Measurements from ENCODE around the gene SHC1. TPM values are rescaled to one million over a fixed set of nuclear protein-coding genes. Genes with fewer than 3 reads are reported as not detected.

Gene SHC1
- polyA plus RNA-seq, 3 donors, result 26.7 to 70.6 (median 31.5) TPM

GRCh38 chr1:155002464-155003226 lies 32.1 kb upstream of the SHC1 start, which contains the start of gene ZBTB7B:
Gene ZBTB7B (plus strand): TSS chr1:155002802. CDS start chr1:155014661, 11,859 bp downstream.
- H3K4me3 ChIP-seq (replicated peaks in 1 of 3; ENCODE audit: low read depth in 2 of 3, low read length in 3 of 3), result peak within 1 kb of the TSS; percentile 84 to 100 (median 99)
- 0% methylated on average over 17 of the region's 35 CpGs for WGBS (ENCODE audit: insufficient coverage)
- H3K4me1 ChIP-seq (ENCODE audit: control insufficient read depth in 1 of 2, insufficient read depth in 2 of 2, low read length in 2 of 2), result peaks cover 66 to 72% of the 10 kb centered on the region in 2 donors
- H3K4me2 ChIP-seq (replicated peaks; ENCODE audit: extremely low read depth, low read length, poor library complexity, severe bottlenecking), result peak within 1 kb of the TSS; percentile 100
- H3K36me3 ChIP-seq (replicated peaks in 1 of 2; ENCODE audit: control insufficient read depth in 1 of 2, insufficient read depth in 2 of 2, low read length in 2 of 2), result no peaks in the 10 kb centered on the region
- H4K20me1 ChIP-seq (ENCODE audit: insufficient read depth, low read length), result peaks cover 19% of the 10 kb centered on the region
- no peaks in the 10 kb centered on the region for H3K9me3 Mint-ChIP-seq
- peaks cover 78% of the 10 kb centered on the region for H3K79me2 ChIP-seq (ENCODE audit: insufficient read depth, low read length)
- H3K9me3 ChIP-seq (replicated peaks in 1 of 2; ENCODE audit: control insufficient read depth in 1 of 2, insufficient read depth in 1 of 2, low read length in 2 of 2), result no peaks in the 10 kb centered on the region
- no peak for TF ChIP-seq CTCF (IDR thresholded peaks at IDR 0.05)
- DNase-seq, result no peak
- H3K27me3 ChIP-seq (ENCODE audit: control insufficient read depth in 2 of 2, insufficient read depth in 2 of 2, low read length in 2 of 2), result no peaks in the 10 kb centered on the region
- H3K36me3 Mint-ChIP-seq, result peaks cover 3 to 7% of the 10 kb centered on the region in 2 donors
- peak within 1 kb of the TSS; percentile 95 to 99 for H3K27ac ChIP-seq (ENCODE audit: low read depth in 1 of 2, low read length in 2 of 2)
- peak within 1 kb of the TSS; percentile 85 for H3K9ac ChIP-seq (ENCODE audit: insufficient read depth, low read length, poor library complexity, severe bottlenecking)
- intact Hi-C loops (cut with micrococcal nuclease), result loop anchor here (2.0 to 5.0 kb wide), 4 partner anchors 14 to 60 kb away; partner anchors contain the start of genes PYGO2 (in 2 of the 2), ADAM15 (in 1 of the 2) and EFNA4 (in 1 of the 2)
- peaks cover 0 to 4% (median 0%) of the 10 kb centered on the region in 3 donors for H3K27me3 Mint-ChIP-seq (ENCODE audit: low read depth in 3 of 3)
- H3K4me3 Mint-ChIP-seq, result peak within 1 kb of the TSS; percentile 96 to 99
- peak within 1 kb of the TSS; percentile 75 for H2AFZ ChIP-seq (ENCODE audit: insufficient read depth, low read depth, low read length, poor library complexity, severe bottlenecking)
- H3K27ac Mint-ChIP-seq, result peak within 1 kb of the TSS; percentile 92 to 100 (median 98)
- H3K4me1 Mint-ChIP-seq, result peaks cover 56% of the 10 kb centered on the region

- H3K36me3 Mint-ChIP-seq, result peaks cover 3 to 7% of the 10 kb centered on the region in 2 donors
These were observed 31.3 kb upstream of the SHC1 start for GRCh38 chr1:155001675-155002463.

More at GRCh38 chr1:155001675-155002463, 31.3 kb upstream of the SHC1 start:
- intact Hi-C loops (cut with micrococcal nuclease), result loop anchor here (2.0 to 5.0 kb wide), 4 partner anchors 15 to 60 kb away; partner anchors contain the start of genes PYGO2 (in 2 of the 2), ADAM15 (in 1 of the 2) and EFNA4 (in 1 of the 2)
- H3K27ac Mint-ChIP-seq, result peak overlapping the region; percentile 90 to 100 (median 96)
- no peaks in the 10 kb centered on the region for H3K36me3 ChIP-seq (replicated peaks in 1 of 2; ENCODE audit: control insufficient read depth in 1 of 2, insufficient read depth in 2 of 2, low read length in 2 of 2)
- H3K9me3 Mint-ChIP-seq, result no peaks in the 10 kb centered on the region
- peak overlapping the region; percentile 90 for H3K4me2 ChIP-seq (replicated peaks; ENCODE audit: extremely low read depth, low read length, poor library complexity, severe bottlenecking)
- H3K9me3 ChIP-seq (replicated peaks in 1 of 2; ENCODE audit: control insufficient read depth in 1 of 2, insufficient read depth in 1 of 2, low read length in 2 of 2), result no peaks in the 10 kb centered on the region
- 0% methylated on average over 14 of the region's 38 CpGs for WGBS (ENCODE audit: insufficient coverage)
- no peak for TF ChIP-seq CTCF (IDR thresholded peaks at IDR 0.05)
- peak; percentile 94 to 99 (median 96) for DNase-seq
- H3K27me3 Mint-ChIP-seq (ENCODE audit: low read depth in 3 of 3), result peaks cover 0 to 4% (median 0%) of the 10 kb centered on the region in 3 donors
- peak overlapping the region; percentile 75 for H2AFZ ChIP-seq (ENCODE audit: insufficient read depth, low read depth, low read length, poor library complexity, severe bottlenecking)
- peak overlapping the region; percentile 96 to 99 for H3K4me3 Mint-ChIP-seq
- peak overlapping the region; percentile 67 to 98 (median 77) for H3K4me3 ChIP-seq (replicated peaks in 1 of 3; ENCODE audit: low read depth in 2 of 3, low read length in 3 of 3)
- peak overlapping the region; percentile 81 for H3K9ac ChIP-seq (ENCODE audit: insufficient read depth, low read length, poor library complexity, severe bottlenecking)
- peaks cover 19% of the 10 kb centered on the region for H4K20me1 ChIP-seq (ENCODE audit: insufficient read depth, low read length)
- peaks cover 71% of the 10 kb centered on the region for H3K79me2 ChIP-seq (ENCODE audit: insufficient read depth, low read length)
- H3K27ac ChIP-seq (ENCODE audit: low read depth in 1 of 2, low read length in 2 of 2), result peak overlapping the region; percentile 87 to 95
- H3K27me3 ChIP-seq (ENCODE audit: control insufficient read depth in 2 of 2, insufficient read depth in 2 of 2, low read length in 2 of 2), result no peaks in the 10 kb centered on the region
- H3K4me1 Mint-ChIP-seq, result peaks cover 56% of the 10 kb centered on the region
- peaks cover 65 to 72% of the 10 kb centered on the region in 2 donors for H3K4me1 ChIP-seq (ENCODE audit: control insufficient read depth in 1 of 2, insufficient read depth in 2 of 2, low read length in 2 of 2)

All from CD14-positive monocyte (primary cell).